ENCODE results near the gene MYO5B.

MYO5B gene

DNA sequence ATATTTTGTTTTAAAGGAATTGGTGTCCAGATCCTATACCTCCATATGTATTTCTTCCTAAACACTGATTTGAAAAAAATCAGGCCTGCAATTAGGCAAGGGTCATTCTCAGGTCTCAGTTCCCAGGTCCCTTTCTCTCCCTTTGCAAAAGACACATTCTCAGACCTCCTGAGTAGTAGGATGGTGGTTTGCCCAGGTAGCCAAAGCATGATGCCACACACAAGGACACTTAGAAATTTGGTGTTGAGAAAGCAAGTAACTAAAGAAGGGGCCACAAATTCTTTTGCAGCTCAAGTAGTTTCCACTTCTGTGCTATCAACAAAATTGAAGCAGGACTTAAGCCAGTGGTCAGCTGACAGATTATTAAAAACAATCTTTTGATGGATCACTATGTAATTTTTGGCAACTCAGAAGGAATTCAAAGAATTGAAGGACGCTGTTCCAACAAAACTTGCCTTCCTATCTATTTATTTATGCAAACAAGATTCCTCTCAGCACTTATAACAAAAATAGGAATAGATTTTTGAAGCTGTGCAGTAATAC, 6.6 kb upstream of the MYO5B start:
- peaks cover 0 to 3% of the 10 kb centered on the region in 2 donors for H3K9me3 ChIP-seq (ENCODE audit: control insufficient read depth in 1 of 2, low read length in 2 of 2)
- no peaks in the 10 kb centered on the region for H3K36me3 ChIP-seq (ENCODE audit: control insufficient read depth in 1 of 2, insufficient read depth in 2 of 2, low read length in 2 of 2)
- no peaks in the 10 kb centered on the region for H3K4me1 ChIP-seq (ENCODE audit: control insufficient read depth in 1 of 2, insufficient read depth in 2 of 2, low read length in 2 of 2)
- no peaks in the 10 kb centered on the region for H3K27me3 ChIP-seq (ENCODE audit: low read depth, low read length)
- H3K27ac ChIP-seq (ENCODE audit: low read length): no peak overlapping the region
- H3K4me3 ChIP-seq (ENCODE audit: low read depth in 1 of 2, low read length in 2 of 2): no peak overlapping the region

DNA sequence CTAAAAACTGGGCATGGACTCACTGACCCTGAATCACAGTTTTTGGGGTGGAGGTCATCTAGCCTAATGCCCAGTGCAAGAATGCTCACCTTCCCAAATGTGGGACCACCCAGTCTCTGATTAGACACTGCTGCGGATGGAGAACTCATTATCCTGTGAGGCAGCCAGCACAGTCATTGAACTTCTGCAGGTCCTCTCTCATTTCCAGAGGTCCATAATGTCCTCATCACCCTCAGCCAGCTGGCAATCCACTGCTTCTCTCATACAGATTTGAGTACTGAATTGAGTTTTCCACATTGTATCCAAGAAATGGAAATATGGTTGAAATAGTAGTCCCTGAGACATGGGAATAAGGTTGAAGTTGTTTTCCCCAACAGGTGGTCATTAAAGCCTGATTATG, 5.0 kb upstream of the MYO5B start:
- Histone ChIP-seq H3K4me1 (ENCODE audit: control insufficient read depth in 1 of 2, insufficient read depth in 2 of 2, low read length in 2 of 2) (peaks cover 0 to 7% of the 10 kb centered on the region in 2 donors), H3K36me3 (ENCODE audit: control insufficient read depth in 1 of 2, insufficient read depth in 2 of 2, low read length in 2 of 2) (no peaks in the 10 kb centered on the region), H3K27me3 (ENCODE audit: low read depth, low read length) (peaks cover 11% of the 10 kb centered on the region), H3K9me3 (ENCODE audit: control insufficient read depth in 1 of 2, low read length in 2 of 2) (peaks cover 0 to 3% of the 10 kb centered on the region in 2 donors), H3K27ac (ENCODE audit: low read length) (no peak overlapping the region), H3K4me3 (ENCODE audit: low read depth in 1 of 2, low read length in 2 of 2) (no peak overlapping the region)

DNA sequence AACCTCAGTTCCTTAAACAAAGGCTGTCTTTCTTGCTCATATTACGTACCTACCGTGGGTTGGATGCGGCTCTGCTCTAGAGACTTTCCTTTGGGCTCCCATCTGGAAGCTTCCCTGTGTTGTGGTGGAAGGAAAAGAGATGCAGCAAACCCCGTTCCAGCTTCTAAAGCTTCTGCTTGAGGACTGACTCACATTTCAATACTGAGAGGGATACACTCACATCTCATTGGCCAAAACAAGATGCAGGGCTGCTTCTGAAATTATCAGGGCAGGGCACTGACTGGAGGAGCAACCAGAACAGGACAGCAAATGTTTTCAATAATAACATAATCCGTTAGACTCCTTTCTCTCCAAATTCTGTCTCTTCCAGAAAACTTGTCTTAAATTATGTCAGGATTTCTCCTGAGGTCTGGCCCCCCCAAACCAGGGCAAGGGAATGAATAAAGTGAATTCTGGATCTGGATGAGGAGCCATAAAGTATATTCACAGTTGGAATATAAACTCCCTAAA, 4.5 kb upstream of the MYO5B start:
- Histone ChIP-seq H3K27me3 (ENCODE audit: low read depth, low read length) (peaks cover 11% of the 10 kb centered on the region), H3K36me3 (ENCODE audit: control insufficient read depth in 1 of 2, insufficient read depth in 2 of 2, low read length in 2 of 2) (no peaks in the 10 kb centered on the region), H3K27ac (ENCODE audit: low read length) (no peak overlapping the region), H3K4me3 (ENCODE audit: low read depth in 1 of 2, low read length in 2 of 2) (no peak overlapping the region), H3K4me1 (ENCODE audit: control insufficient read depth in 1 of 2, insufficient read depth in 2 of 2, low read length in 2 of 2) (peaks cover 0 to 10% of the 10 kb centered on the region in 2 donors), H3K9me3 (ENCODE audit: control insufficient read depth in 1 of 2, low read length in 2 of 2) (peaks cover 0 to 3% of the 10 kb centered on the region in 2 donors)

DNA sequence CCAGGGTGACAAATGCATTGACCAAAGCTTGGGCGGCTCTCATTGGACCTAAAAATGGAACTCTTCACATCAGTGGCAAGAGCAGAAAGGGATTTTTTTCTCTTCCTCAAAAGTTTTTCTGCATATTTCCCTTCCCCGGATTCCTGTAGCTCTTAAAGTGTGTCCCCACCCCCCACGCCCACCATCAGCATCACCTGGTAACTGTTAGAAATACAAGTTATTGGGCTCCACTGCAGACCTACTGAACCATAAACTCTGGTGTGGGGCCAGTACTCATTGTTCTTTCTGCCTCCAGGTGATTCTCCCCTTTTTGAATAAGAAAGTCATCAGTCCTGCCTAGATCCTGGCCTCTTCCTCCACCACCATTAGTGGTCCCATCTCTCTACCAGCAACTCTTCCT, 1.3 kb upstream of the MYO5B start:
- Histone ChIP-seq H3K4me1 (ENCODE audit: control insufficient read depth in 1 of 2, insufficient read depth in 2 of 2, low read length in 2 of 2) (peaks cover 0 to 22% of the 10 kb centered on the region in 2 donors), H3K27me3 (ENCODE audit: low read depth, low read length) (peaks cover 29% of the 10 kb centered on the region), H3K36me3 (ENCODE audit: control insufficient read depth in 1 of 2, insufficient read depth in 2 of 2, low read length in 2 of 2) (no peaks in the 10 kb centered on the region), H3K9me3 (ENCODE audit: control insufficient read depth in 1 of 2, low read length in 2 of 2) (peaks cover 0 to 3% of the 10 kb centered on the region in 2 donors), H3K4me3 (ENCODE audit: low read depth in 1 of 2, low read length in 2 of 2) (no peak overlapping the region), H3K27ac (ENCODE audit: low read length) (no peak overlapping the region)

DNA sequence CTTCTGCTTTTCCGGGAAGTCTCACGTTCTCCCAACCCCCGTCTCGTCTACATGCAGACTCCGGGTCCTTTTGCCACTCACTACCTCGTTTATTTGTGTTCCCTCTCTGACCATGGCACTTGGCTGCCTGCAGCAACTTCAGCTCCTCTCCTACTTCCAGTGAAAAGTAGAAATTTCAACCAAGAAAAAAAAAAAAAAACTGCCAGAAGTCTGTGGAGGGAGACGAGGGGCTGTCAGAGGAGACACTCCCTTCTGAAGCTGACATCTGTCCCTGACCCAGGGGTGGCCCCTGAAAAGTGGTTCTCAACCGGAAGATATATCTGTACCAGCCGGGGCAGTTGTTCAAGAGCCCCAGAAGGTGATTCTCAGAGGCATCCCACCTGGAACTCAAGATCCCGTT, 742 bp upstream of the MYO5B start:
- H3K36me3 ChIP-seq (ENCODE audit: control insufficient read depth in 1 of 2, insufficient read depth in 2 of 2, low read length in 2 of 2): no peaks in the 10 kb centered on the region
- peaks cover 29% of the 10 kb centered on the region for H3K27me3 ChIP-seq (ENCODE audit: low read depth, low read length)
- H3K4me3 ChIP-seq (ENCODE audit: low read depth in 1 of 2, low read length in 2 of 2): peak overlapping the region in 1 of 2 donors; percentile 60
- H3K9me3 ChIP-seq (ENCODE audit: control insufficient read depth in 1 of 2, low read length in 2 of 2): peaks cover 0 to under 1% of the 10 kb centered on the region in 2 donors
- H3K27ac ChIP-seq (ENCODE audit: low read length): no peak overlapping the region
- peaks cover 0 to 22% of the 10 kb centered on the region in 2 donors for H3K4me1 ChIP-seq (ENCODE audit: control insufficient read depth in 1 of 2, insufficient read depth in 2 of 2, low read length in 2 of 2)

DNA sequence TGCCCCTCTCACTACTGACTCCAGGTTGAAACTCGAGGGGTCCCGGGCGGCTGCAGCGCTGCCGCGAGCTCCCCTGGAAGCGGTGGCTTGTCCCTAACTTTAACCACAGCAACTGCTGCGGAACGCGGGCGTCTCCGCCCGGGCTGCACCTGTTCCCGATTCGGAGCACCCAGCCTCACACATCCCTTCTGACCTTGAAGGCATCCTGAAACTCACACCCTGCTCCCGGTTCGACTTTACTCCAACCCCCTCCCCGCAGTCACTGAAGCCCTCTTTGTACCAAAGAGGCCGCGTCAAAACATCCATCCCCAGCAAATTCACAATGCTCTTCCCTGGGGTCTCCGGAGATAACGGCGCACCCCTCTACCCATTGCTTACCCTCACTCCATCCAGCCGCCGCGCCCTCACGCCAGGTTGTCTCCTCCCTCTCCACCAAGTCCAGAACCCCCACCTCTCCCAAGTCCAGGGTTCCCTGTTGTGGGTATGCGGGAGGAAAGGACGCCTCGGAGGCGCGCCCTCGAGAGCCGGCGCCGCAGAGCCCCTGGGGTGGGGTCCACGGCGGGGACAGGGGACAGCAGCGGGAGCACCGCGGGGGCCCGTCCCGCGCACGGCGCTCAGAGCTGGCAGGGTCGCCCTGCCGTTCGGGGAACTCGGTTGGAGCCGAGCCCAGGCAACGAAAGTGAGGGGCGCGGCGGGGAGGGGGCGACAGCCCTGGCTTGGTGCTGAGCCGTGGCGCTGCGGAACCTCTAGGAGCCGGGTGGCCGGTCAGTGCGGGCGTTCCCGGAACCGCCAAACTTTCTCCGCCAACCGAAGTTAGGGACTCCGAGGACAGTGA, 934 bp downstream of the MYO5B start:
- peaks cover 0 to 22% of the 10 kb centered on the region in 2 donors for H3K4me1 ChIP-seq (ENCODE audit: control insufficient read depth in 1 of 2, insufficient read depth in 2 of 2, low read length in 2 of 2)
- H3K36me3 ChIP-seq (ENCODE audit: control insufficient read depth in 1 of 2, insufficient read depth in 2 of 2, low read length in 2 of 2): no peaks in the 10 kb centered on the region
- H3K4me3 ChIP-seq (ENCODE audit: low read depth in 1 of 2, low read length in 2 of 2): peak overlapping the region; percentile 46 to 69
- H3K9me3 ChIP-seq (ENCODE audit: control insufficient read depth in 1 of 2, low read length in 2 of 2): no peaks in the 10 kb centered on the region
- H3K27me3 ChIP-seq (ENCODE audit: low read depth, low read length): peaks cover 29% of the 10 kb centered on the region
- H3K27ac ChIP-seq (ENCODE audit: low read length): peak overlapping the region; percentile 31

DNA sequence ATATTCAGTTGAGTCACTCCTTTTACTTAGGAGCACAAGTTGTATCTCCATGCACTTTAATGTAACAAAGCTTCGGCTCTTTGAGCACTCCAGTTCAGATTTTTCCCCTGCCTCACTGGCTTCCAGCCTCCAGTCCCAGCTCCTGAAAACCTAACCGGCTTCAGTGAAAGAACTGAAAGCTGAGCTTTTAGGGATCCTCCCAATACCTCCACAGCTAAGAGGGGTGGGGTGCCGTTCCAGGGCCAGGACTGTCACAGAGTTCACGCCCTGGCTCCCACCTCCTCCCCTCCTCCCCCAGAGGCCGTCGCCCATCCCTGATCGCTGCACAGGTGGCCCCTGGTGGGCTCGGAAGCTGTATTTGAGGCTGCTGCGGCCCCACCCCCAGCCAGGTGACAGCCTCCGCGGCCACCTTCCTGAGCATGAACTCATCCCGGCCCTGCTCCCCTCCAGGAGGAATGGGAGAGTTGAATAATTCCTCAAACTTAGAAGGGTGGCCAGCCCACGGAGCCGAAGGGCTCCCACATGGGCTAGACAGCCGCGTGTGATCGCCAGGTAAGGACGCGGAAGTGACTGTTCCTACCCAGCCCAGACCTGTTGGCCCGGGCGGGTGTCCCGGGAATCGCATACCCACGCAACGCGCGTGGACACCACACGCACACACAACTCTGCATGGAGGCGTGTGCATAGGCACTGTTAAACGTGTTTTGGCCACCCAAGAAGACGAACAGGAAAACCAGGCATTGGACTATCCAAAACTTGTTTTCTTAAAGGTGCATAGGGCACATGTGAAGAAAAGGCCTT, 1.8 kb downstream of the MYO5B start:
- Histone ChIP-seq H3K4me3 (ENCODE audit: low read depth in 1 of 2, low read length in 2 of 2) (peak overlapping the region in 1 of 2 donors; percentile 46), H3K27ac (ENCODE audit: low read length) (no peak overlapping the region), H3K9me3 (ENCODE audit: control insufficient read depth in 1 of 2, low read length in 2 of 2) (no peaks in the 10 kb centered on the region), H3K36me3 (ENCODE audit: control insufficient read depth in 1 of 2, insufficient read depth in 2 of 2, low read length in 2 of 2) (no peaks in the 10 kb centered on the region), H3K27me3 (ENCODE audit: low read depth, low read length) (peaks cover 29% of the 10 kb centered on the region), H3K4me1 (ENCODE audit: control insufficient read depth in 1 of 2, insufficient read depth in 2 of 2, low read length in 2 of 2) (peaks cover 0 to 22% of the 10 kb centered on the region in 2 donors)

DNA sequence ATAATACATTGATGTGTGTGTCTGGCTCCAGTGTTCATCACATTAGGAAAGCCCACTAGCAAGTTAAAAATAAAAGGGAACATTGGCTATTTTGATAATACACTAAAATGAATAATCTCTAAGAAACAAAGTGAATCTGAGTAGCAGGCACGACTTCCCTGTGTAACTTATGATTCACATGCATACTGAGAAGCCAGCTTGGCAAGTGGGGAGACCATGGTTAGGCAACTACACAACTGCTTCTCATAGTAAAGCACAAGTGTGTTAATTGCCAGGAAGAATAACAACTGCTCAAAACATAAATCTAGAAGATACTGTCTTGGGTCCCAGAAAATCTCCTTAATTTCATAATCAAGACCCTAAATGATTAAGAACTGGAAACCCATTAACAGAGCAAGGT, 4.0 kb downstream of the MYO5B start:
- Histone ChIP-seq H3K4me1 (ENCODE audit: control insufficient read depth in 1 of 2, insufficient read depth in 2 of 2, low read length in 2 of 2) (peaks cover 0 to 22% of the 10 kb centered on the region in 2 donors), H3K27ac (ENCODE audit: low read length) (no peak overlapping the region), H3K36me3 (ENCODE audit: control insufficient read depth in 1 of 2, insufficient read depth in 2 of 2, low read length in 2 of 2) (no peaks in the 10 kb centered on the region), H3K27me3 (ENCODE audit: low read depth, low read length) (peaks cover 26% of the 10 kb centered on the region), H3K4me3 (ENCODE audit: low read depth in 1 of 2, low read length in 2 of 2) (no peak overlapping the region), H3K9me3 (ENCODE audit: control insufficient read depth in 1 of 2, low read length in 2 of 2) (no peaks in the 10 kb centered on the region)

DNA sequence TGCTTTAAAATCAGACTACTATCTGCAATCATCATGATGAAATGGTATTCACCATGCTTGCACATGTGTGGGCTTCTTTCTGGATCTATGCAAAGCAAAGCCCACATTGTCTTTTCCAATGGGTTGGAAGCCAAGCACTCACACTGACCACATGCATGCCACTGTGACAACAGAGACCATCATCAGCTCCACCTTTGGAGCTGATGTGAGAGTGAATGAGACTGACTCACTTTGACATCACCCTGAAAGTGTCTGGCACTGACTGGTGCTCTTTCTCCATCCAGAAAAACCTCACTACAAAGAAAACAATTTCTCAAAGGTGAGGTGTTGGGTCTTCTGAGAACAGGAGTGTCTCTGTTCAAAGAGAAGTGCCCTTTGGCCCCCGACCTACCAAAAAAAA, 4.7 kb downstream of the MYO5B start:
- Histone ChIP-seq H3K36me3 (ENCODE audit: control insufficient read depth in 1 of 2, insufficient read depth in 2 of 2, low read length in 2 of 2) (no peaks in the 10 kb centered on the region), H3K4me1 (ENCODE audit: control insufficient read depth in 1 of 2, insufficient read depth in 2 of 2, low read length in 2 of 2) (peaks cover 0 to 15% of the 10 kb centered on the region in 2 donors), H3K9me3 (ENCODE audit: control insufficient read depth in 1 of 2, low read length in 2 of 2) (no peaks in the 10 kb centered on the region), H3K4me3 (ENCODE audit: low read depth in 1 of 2, low read length in 2 of 2) (no peak overlapping the region), H3K27me3 (ENCODE audit: low read depth, low read length) (peaks cover 19% of the 10 kb centered on the region), H3K27ac (ENCODE audit: low read length) (no peak overlapping the region)

DNA sequence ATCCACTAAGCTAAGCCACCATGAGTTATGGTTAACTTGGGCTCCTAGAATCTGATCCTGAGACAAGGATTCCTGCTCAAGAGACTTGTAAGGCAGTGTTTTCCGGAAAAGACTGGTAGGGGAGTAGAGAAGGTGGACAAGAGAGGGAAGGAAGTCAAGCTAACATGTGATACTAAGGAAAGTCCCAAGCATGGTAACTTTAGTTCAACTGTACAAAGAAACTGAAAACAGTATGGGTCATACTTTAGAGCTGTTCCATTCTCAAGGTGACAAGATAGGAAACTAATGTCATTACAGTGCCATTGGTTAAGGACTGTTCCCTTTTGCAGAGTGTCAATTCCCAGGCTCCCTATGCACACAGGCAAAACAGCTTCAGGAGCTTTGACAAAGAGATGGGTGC, 5.8 kb downstream of the MYO5B start:
- Histone ChIP-seq H3K9me3 (ENCODE audit: control insufficient read depth in 1 of 2, low read length in 2 of 2) (no peaks in the 10 kb centered on the region), H3K27ac (ENCODE audit: low read length) (no peak overlapping the region), H3K27me3 (ENCODE audit: low read depth, low read length) (peaks cover 19% of the 10 kb centered on the region), H3K4me1 (ENCODE audit: control insufficient read depth in 1 of 2, insufficient read depth in 2 of 2, low read length in 2 of 2) (peaks cover 0 to 10% of the 10 kb centered on the region in 2 donors), H3K4me3 (ENCODE audit: low read depth in 1 of 2, low read length in 2 of 2) (no peak overlapping the region), H3K36me3 (ENCODE audit: control insufficient read depth in 1 of 2, insufficient read depth in 2 of 2, low read length in 2 of 2) (no peaks in the 10 kb centered on the region)

DNA sequence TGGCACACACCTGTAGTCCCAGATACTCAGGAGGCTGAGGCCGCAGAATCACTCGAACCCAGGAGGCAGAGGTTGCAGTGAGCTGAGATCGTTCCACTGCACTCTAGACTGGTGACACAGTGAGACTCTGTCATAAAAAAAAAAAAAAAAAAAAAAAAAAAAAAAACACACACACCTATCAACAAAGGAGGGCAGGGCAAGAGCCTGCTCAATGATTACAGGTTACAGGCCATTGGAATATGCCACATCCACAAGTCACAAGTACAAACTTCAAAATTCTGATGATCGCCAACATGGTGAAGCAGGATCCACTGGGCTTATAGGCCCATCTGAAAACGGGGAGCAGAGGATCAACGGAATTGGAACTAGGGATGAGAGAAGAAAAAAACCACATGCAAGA, 6.3 kb downstream of the MYO5B start:
- Histone ChIP-seq H3K4me3 (ENCODE audit: low read depth in 1 of 2, low read length in 2 of 2) (no peak overlapping the region), H3K27ac (ENCODE audit: low read length) (no peak overlapping the region), H3K9me3 (ENCODE audit: control insufficient read depth in 1 of 2, low read length in 2 of 2) (no peaks in the 10 kb centered on the region), H3K4me1 (ENCODE audit: control insufficient read depth in 1 of 2, insufficient read depth in 2 of 2, low read length in 2 of 2) (peaks cover 0 to 6% of the 10 kb centered on the region in 2 donors), H3K36me3 (ENCODE audit: control insufficient read depth in 1 of 2, insufficient read depth in 2 of 2, low read length in 2 of 2) (no peaks in the 10 kb centered on the region), H3K27me3 (ENCODE audit: low read depth, low read length) (peaks cover 20% of the 10 kb centered on the region)

Measured in muscle layer of duodenum (tissue), 2 donors.